A673 (cell line): ENCODE results near the gene POLA2.

Experiments used
- EZH2 ChIP-seq: fragments of 200-600 bp; sonication (generic); IDR thresholded peaks from 2 replicates; pipeline ENCODE4 v1.6.1; 2017; ENCODE audit warnings: borderline replicate concordance, low read depth, mild to moderate bottlenecking, mixed read lengths, antibody characterized with exemption, low read length; ENCODE audit not compliant: poor library complexity, severe bottlenecking
- TF ChIP-seq, protein P1 (sequence below): fragments of 300-800, 200-600 bp; sonication (generic); conservative IDR thresholded peaks from 2 replicates; pipeline ENCODE4 v1.5.1; 2017; ENCODE audit warnings: low read depth, mild to moderate bottlenecking, antibody characterized with exemption, low read length, moderate library complexity, mixed read lengths

DNA sequence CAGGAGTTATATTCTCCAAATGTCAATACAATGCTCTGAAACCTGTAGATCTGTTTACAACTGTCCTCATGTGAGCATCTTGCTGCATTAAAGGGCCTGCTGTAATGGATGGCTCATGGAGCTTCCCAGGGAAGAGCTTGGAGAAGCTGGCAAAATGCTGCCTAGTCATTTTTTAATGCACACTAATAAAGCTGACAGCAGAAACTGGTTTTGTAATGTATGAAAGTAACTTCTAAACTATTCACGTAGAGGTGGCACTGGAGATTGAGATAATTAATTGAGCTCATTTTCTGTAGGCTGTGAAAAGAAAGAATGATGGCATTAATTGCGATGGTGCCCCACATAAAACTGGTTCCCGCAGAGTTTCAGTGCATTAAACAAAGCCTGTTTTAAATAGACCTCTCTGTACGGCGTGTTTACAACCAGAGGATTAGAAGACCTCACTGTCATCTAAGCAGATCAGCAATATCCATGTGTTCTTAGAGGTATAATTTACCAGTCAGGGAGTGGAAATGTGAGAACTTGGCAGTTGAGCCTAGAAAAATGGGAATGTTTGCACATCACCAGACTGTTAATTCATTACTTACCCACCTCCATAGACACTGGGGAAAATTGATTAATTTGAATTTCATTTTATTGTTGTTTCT is 16.0 kb downstream of the POLA2 start:
- TF ChIP-seq, protein P1, sequence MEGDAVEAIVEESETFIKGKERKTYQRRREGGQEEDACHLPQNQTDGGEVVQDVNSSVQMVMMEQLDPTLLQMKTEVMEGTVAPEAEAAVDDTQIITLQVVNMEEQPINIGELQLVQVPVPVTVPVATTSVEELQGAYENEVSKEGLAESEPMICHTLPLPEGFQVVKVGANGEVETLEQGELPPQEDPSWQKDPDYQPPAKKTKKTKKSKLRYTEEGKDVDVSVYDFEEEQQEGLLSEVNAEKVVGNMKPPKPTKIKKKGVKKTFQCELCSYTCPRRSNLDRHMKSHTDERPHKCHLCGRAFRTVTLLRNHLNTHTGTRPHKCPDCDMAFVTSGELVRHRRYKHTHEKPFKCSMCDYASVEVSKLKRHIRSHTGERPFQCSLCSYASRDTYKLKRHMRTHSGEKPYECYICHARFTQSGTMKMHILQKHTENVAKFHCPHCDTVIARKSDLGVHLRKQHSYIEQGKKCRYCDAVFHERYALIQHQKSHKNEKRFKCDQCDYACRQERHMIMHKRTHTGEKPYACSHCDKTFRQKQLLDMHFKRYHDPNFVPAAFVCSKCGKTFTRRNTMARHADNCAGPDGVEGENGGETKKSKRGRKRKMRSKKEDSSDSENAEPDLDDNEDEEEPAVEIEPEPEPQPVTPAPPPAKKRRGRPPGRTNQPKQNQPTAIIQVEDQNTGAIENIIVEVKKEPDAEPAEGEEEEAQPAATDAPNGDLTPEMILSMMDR = no peak
- TF ChIP-seq EZH2 = no peak
